Activated T-cell treated with anti-CD3 and anti-CD28 coated beads, Interleukin-2, amount 50 U/mL, for 1 hour (primary cell): ENCODE results near the gene ATP6V0E2.

Experiments used
- DNase-seq: peaks from one replicate; pipeline ENCODE4 v3.0.0-alpha.2; 2020

Gene ATP6V0E2

DNA sequence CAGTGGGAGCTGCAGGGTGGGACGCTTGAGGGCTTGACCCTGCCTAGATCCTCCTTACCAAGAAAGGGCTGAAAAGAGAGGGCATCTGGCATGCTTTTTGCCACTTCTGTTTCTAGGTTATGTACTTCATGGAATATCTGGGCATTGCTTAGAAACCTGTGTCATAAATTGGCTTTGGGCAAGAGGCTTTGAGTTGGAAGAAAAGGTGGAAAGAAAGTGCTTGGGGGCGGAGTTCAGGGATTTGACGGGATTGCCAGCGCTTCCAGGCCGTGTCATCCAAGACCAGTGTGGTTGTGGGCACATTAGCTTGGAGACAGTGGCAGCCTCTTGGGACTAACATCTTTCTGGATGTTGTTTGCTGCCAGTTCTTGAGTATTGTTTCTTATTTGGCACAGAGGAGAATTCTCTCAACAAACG, 34.8 kb upstream of the ATP6V0E2 start:
- no peak for DNase-seq

DNA sequence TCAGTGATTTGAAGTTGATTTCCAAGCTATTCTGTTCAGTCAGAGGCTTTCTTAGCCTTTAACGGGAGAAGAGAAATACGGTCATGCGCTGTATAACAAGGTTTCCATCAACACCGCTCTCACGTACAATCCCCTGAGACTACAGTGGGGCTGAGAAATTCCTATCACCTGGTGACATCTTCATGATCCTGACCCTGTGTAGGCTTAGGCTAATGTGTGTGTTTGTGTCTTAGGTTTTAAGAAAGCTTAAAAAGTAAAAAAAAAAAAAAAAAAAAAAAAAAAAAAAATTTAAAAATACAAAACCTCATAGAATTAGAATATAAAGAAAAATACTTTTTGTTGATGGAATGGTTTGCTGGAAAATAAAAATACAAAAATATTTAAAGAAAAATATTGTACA, 33.8 kb upstream of the ATP6V0E2 start:
- no peak for DNase-seq

DNA sequence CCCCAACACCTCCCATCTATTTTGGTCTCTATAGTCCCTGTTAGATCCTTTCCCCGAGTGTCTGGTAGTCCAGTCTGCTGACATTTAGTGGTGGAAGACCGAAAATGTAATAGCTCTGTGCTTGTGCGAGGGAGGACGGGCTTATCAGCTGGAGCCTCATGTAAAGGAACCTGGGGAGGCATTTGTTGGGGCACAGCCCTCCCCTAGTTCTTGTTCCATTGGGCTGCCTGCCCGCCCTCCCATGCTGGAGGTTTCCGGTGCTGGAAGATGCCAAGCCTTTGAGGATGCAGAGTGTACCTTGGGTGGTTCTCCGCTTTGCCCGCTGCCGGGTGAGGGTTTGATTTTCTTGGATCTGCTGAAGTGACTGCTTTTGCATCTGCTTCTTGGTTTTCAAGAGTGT, 30.2 kb upstream of the ATP6V0E2 start:
- no peak for DNase-seq

DNA sequence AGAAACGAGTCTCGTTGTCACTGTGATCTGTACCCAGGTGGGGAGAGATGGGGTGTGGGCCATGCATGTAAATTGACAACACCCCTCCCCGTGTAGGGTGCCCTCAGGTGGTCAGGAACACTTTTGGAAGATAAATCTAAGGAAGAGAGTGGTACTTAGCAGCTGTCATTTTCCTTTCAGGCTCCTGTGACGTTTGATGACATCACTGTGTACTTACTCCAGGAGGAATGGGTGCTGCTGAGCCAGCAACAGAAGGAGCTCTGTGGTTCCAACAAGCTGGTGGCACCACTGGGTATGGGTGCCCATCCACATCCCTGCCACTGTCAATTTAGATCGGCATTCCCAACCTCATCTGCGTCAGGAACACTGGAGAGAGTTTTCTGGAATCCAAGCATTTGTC, 29.3 kb upstream of the ATP6V0E2 start:
- DNase-seq: no peak

DNA sequence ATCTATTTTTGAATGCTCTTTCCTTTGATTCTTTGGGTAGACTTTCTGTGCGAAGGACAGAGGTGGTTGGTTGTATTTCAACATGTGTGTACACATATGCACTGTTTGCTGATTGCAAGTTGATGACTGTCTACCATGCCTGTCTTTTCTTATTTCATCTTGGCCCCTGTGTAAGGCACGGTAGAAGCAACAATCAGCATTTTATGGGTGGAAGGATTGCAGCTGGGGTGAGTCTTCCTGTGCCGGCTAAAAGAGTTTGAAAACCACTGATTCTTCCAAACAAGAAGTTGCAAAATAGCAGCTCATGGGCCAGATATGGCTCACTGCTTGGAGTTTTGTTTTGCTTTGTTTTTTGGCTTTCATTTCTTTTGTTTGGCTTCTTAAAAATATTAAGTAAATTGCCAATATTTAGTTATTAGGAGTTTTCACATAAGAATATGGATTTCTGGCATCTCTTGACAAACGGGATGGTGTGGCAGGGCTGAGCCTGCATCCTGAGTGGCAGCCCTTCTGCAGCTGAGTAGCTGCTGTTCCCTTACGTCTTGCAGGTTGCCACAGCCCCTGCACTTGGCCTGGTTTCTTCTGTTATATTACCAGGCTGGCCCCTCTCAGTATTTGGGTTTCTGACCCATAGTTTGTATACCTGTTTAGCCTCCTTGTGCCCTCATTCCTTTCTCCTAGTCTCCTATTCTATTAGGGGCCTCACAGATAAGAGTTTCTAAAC, 28.4 kb upstream of the ATP6V0E2 start:
- DNase-seq: no peak

DNA sequence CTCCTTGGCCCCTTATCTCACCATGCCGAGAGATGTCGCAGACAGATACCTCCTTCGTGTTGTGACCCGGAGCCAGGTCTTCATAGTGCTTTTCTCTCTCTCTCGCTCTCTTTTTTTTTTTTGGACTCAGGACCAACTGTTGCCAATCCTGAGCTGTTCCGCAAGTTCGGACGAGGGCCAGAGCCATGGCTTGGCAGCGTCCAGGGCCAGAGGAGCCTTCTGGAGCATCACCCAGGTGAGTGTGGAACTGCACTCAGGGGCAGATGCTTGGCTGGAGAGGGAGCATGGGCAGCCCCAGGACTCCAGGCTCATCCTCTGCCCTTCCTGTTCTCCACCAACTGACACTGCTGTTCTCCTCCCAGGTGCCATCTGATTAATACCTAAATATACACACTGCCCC, 27.7 kb upstream of the ATP6V0E2 start:
- DNase-seq: no peak

DNA sequence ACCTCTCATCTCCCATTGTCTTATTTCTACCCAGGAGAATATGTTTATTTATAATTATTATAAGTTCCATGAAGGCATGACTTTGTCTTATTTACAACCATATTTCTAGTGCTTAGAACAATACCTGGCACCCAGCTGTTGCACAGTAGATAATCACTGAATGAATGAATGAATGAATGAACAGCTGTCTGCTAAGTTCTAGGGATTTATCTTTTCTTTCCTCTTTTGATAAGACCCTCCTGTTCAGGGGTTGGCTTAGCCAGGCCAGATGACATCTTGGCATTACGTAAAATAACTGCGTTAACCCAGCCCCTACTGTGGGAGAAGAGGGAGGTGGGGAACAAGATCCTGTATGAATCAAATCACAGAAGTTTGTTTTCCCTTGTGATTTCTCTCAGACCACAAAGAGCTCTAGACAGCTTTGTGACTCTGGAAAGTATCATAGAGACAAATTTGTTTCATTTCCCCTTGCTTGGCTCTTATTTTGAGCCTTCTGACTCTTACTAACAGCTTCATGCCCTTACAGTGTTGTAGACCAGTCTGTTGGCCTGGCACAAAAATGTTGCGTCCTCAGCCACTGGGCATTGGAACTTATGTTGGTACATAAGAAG, 27.2 kb upstream of the ATP6V0E2 start:
- no peak for DNase-seq

DNA sequence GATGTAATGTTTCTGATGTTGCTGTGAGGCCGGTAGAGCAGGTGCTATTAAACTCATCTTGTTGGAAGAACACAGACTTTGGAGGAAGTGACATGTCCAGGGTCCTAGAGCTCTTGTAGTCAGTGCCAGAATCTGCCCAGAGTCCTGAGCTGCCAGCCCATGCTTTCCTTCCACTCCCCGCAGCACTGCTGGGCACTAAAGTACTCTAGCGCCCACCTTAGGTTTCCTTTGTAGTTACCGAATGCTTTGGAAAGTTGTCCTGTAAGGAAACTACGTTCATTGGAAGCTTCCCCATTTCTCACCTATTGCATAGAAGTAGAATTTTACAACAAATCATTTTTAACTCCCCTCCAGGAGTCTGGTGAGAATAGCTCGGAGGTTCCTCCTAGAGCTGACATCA, 24.6 kb upstream of the ATP6V0E2 start:
- no peak for DNase-seq

DNA sequence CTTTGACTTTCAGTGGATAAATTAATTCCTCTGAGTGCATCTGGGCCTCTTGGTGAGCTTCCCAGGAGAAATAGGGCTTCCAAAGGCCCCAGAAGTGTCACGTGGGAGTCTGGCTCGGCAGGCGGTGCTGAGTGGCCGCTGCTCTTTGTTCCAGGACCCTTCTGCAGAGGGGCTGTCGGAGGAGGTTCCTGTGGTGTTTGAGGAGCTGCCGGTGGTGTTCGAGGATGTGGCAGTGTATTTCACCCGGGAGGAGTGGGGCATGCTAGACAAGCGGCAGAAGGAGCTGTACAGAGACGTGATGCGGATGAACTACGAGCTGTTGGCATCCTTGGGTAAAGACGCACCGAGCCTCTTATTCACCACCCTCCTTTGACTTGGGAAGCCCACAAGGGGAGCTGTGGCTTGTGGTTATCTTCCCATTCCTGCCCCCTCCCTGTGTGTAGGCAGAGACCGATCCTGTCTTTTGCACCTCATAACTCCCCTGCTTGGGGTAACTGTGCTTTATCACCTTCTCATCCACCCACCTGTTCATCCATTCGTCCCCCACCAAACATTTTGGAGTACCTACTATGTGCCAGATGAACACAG, 23.7 kb upstream of the ATP6V0E2 start:
- DNase-seq: no peak

DNA sequence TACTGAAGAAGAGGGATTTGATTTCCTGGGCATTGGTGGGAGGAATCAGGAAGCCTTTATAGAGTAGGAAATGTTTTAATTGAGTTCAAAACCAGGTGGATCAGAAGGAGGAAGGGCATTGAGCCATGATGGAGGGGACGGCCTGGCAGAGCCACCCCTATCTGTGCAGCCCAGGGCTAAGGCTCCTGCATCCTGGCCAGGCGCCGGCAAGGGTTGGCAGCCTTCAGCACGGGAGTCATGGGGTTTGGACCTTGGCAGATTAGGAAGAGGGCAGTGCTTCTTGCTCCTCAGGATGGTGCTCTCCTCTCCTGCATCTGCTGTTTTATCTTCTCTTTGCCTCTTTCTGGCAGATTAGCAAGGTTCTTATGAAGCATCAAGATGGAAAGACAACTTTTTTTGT, 23.1 kb upstream of the ATP6V0E2 start:
- no peak for DNase-seq

DNA sequence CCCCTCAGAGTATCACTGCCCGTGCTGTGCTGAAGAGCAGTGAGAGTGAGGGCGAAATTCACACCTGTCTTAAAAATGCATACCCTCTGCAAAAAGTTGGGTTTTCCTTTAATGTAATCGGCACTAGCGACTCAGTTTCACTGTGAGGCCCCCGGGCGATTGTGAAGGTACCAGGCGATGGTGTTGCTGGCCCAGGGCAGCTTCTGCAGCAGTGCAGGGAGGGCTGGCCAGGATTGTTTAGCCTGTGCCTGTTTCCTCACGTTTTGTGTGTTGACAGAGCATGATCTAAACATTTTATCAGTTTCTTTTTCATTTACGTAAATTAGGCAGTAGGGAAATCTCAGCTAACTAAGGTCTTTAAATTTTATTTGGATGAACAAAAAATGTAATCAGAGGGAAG, 22.3 kb upstream of the ATP6V0E2 start:
- DNase-seq: no peak

DNA sequence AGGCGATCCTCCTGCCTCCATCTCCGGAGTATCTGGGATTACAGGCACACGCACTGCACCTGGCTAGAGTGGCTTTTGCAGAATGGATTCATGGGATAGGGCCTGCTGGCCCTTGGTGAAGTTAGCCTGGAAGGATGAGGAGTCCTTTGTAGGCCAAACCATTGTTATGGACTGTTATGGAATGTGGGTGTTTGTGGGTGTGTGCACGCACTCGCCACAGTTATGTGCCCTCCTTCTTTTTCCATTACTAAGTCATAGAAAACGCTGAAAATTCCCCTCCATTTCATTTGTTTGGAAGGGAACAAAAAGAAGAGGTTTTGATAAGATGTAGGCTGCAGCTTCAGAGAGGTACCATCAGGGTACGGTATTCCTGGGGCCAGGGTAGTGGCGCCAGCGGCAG, 20.6 kb upstream of the ATP6V0E2 start:
- no peak for DNase-seq

DNA sequence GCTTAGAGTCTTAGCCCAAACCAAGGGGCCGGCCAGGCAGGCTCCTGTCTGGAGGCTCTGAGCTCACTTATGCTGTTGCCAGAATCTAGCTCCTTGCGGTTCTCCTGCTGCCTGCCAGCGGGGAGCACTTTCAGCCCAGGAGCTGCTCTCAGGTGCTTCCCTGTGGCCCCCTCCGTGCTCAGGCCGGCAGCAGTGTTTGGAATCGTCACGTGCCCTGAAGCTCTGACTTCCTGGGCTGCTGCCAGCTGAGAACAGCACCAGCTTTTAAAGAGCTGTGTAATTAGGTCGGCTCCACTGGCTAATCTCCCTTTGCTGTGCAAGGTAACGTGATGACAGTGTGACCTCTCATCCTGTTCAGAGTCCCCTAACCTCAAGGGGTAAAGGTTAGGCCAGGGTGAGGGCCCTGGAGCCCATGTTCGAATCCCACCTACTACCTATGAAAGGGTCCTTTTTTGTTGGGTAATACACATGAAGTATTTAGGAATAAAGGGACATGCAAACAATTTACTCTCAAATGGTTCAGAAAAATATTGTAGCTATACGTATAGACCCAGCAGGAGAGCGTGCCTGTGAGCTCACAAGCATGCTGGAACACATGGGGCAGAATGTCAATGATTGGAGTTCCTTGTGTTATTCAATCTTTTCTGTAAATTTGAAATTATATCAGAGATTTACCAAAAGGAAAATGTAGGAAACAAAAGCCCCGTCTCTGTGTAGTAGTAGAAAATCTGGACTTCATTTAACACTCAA, 19.0 kb upstream of the ATP6V0E2 start:
- DNase-seq: no peak

DNA sequence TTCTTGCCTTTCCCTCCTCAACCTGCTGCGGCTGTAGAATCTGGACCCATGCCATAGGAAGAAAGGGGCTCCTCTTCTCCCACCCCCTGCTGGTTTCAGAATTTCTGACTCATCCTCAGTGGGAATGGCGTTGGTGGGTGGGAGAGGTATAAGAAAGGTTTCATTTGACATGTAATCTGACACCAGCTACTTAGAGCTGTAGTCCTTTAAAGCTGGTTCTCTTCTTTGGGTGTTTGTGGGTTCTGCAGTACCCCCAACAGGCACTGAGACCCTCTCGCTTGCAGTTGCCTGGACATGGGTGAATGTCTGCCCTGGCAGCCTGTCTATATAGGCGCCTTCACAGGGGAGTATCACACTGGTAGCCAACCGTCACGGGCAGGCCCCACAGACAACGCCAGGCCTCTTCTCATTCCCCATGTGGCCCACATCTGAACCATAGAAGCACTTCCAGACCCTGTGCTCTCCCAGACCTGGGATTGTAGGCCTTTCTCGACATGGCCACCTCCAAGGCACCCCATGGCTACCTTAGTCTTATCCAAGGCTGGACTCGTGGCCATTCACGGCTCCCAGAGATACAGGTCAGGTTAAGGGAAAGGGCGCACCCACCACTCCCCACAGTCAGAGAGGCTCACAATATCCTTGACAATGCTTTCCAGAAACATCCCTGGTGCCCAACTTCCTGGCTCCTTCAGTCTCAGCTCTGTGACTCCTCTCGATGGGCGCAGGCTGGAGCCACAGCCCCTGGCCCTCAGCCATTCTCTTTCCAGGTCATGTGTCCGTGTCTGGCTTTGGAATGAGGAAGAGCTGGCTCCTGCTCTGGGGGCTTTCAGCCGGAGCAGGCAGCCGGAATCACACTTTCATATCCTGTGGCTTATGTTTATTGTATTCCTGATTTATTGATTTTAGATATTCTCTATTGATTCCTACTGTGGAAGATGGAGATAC, 18.1 kb upstream of the ATP6V0E2 start:
- no peak for DNase-seq

DNA sequence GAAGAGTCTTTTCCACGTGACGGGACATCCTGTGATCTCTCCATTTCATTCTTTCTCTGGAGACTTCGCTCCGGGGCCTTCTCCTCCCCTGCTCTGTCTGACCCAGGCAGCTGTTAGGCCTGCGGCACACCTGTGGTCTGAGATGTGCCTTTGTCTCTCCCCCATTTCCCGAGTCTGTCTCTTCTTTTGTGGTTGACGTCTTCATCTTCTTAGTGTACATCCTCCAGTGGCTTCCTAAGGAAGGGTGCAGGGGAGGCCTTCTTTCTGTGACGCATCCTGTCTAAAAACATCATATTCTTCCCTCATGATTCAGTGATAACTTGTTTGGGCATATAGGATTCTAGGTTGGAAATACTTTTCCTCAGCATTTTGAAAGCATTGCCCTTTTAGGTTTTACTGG, 17.2 kb upstream of the ATP6V0E2 start:
- DNase-seq: no peak

DNA sequence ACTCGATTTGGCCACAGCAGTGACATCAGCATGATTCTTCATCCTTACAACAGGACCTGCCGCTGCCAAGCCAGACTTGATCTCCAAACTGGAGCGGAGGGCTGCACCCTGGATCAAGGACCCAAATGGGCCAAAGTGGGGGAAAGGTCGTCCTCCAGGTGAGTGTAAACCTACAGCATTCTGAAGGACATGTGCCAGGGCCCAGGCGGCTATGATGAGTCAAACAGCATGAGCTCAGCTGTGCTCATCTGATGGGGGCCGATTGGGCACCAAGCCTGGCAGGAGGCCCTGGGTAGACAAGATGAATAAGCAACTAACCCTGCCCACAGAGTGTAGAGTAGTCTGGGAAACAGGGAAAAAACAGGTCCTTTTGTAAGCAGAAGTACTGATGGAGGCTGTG, 14.4 kb upstream of the ATP6V0E2 start:
- DNase-seq: no peak

DNA sequence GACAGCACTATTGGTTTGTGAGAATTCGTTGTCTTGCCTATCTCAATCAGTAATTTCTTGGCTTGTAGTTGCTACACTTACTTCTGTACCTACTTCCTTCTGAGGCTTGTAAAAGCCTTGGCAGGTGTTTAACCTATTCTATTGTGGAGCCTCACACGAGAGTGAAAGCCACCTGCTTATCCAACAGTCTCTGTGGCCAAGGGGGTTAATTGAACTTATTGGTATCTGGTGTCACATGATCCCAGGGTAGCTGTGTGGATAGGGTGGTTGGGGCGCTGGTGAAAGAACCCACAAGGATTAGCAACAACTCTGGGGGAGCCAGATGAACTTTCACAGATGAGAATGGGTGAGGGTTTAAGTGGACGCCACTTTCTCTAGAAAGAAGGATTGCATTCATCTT, 13.9 kb upstream of the ATP6V0E2 start:
- no peak for DNase-seq

DNA sequence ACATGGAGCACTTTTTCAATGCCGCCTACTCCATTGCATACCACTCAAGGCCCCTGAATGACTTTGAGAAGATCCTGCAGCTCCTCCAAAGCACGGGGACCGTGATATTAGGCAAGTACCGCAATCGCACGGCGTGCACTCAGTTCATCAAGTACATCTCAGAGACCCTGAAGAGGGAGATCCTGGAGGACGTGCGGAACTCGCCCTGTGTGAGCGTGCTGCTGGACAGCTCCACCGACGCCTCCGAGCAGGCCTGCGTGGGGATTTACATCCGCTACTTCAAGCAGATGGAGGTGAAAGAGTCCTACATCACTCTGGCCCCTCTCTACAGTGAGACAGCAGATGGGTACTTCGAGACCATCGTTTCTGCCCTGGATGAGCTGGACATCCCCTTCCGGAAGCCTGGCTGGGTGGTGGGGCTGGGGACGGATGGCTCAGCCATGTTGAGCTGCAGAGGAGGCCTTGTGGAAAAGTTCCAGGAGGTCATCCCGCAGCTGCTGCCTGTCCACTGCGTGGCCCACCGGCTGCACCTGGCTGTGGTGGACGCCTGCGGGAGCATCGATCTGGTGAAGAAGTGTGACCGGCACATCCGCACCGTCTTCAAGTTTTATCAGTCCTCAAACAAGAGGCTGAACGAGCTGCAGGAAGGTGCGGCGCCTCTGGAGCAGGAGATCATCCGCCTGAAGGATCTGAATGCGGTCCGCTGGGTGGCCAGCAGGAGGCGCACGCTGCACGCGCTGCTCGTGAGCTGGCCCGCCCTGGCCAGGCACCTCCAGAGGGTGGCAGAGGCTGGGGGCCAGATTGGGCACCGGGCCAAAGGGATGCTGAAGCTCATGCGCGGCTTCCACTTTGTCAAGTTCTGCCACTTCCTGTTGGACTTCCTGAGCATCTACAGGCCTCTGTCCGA, 12.7 kb upstream of the ATP6V0E2 start:
- no peak for DNase-seq

DNA sequence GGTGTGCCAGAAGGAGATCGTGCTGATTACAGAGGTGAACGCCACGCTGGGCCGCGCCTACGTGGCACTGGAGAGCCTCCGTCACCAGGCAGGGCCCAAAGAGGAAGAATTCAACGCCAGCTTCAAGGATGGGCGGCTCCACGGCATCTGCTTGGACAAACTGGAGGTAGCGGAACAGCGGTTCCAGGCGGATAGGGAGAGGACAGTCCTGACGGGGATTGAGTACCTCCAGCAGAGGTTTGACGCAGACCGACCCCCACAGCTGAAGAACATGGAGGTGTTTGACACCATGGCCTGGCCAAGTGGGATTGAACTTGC, 12.1 kb upstream of the ATP6V0E2 start:
- DNase-seq: no peak

DNA sequence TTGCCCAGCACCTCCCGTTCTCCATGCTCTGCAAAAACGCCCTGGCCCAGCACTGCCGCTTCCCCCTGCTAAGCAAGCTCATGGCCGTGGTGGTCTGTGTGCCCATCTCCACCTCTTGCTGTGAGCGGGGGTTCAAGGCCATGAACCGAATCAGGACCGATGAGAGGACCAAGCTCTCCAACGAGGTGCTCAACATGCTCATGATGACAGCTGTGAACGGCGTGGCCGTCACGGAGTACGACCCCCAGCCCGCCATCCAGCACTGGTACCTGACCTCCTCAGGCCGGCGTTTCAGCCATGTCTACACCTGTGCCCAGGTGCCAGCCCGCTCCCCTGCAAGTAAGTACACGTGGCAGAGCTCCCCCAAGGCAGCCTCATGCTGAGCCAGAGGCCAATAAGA, 11.6 kb upstream of the ATP6V0E2 start:
- no peak for DNase-seq

DNA sequence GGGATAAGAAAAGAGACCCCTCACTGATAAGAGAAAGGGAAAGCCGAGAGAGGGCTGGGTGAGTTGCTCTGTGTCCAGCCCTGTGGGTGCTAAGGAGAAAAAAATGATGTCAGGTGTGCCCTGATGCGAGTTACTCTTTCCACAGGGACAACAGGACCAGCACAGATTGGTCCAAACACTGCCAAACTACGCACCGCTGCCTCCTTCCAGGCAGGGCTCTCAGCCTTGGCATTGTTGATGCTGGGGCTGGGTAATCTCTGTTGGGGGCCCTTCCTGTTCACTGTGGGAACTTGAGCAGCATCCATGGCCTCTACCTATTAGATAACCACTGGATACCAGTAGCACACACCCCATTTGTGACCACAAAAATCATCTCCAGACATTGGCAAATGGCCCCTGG, 10.3 kb upstream of the ATP6V0E2 start:
- no peak for DNase-seq

DNA sequence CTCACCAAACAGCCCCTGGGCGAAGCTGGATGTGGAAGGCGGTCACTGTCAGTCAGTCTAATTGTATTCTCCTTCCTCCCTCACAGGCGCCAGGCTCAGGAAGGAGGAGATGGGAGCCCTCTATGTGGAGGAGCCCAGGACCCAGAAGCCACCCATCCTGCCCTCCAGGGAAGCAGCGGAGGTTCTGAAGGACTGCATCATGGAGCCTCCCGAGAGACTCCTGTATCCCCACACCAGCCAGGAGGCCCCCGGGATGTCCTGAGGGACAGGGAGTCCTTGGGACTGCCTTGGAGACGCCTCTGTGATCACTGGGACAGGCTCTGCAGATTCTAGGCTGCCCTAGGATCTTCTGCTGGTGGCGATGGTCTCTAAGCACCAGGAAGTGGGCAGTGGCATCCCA, 9.7 kb upstream of the ATP6V0E2 start:
- DNase-seq: no peak
